ENCODE measurements around the gene SESN1. TPM values are rescaled to one million over a fixed set of nuclear protein-coding genes. Genes with fewer than 3 reads are reported as not detected.

Gene SESN1
- total RNA-seq, 4 donors from 2014 or later = 50.7 to 80.9 (median 61.8) TPM

DNA sequence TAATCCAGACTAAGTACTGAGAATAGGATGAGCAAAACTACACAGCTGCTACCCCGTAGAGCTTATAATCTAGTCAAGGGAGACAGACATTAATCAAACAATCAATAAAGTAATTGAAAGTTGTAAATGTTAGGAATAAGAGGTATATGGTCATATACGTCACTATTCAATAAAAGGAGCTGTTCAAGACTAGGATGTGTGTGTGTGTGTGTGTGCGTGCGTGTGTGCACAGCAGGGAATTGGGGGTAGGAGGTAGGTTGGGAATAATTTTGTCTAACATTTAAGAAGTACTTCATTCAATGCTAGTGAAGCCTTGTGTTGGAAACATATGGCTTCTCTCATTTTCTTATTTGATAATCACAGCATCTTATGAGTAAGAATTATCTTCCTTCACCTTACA lies 41.8 kb downstream of the SESN1 start:
- TF ChIP-seq POLR2A (IDR thresholded peaks at IDR 0.05; ENCODE audit: low read depth) (no peak), EP300 (IDR thresholded peaks at IDR 0.05) (no peak), POLR2AphosphoS5 (IDR thresholded peaks at IDR 0.05) (no peak), CTCF (IDR thresholded peaks at IDR 0.05) (no peak)
- Histone ChIP-seq H3K4me3 (no peak overlapping the region), H3K27ac (replicated peaks in 1 of 4) (no peak overlapping the region), H3K9me3 (no peaks in the 10 kb centered on the region), H3K27me3 (no peaks in the 10 kb centered on the region), H3K4me1 (peaks cover 41 to 78% (median 56%) of the 10 kb centered on the region in 4 donors), H3K36me3 (no peaks in the 10 kb centered on the region)
- no peak for DNase-seq (ENCODE audit: extremely low spot score)
- WGBS = 94% methylated on average over 4 of the region's 4 CpGs
- intact Hi-C loops (cut with DNase I) = no loop called here

DNA sequence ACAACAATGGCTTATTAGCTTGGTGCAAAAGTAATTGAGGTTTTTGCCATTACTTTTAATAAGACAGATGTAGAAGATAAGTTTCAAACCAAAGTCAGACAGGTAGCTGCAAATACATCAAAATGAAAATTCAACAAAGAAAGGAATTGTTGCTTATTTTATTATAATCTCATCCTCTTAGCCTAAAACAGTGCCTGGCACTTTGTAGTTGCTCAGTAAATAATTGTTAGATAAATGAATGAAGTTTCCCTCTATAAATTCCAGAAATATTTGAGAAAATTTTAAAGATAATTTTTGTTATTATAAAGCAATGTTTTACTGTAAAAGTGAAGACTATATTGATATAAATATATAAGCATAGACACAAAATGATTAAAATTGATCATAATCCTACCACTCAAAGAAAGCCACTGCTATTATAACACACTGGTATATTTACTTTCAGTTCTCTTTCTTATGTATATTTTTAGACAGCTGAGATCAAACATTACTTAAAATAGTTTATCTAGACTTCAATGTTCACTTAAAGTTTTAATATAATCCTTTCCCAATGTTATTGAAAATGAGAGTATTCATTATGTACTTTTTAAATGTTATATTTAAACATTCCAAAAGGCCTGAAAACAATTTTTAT lies 42.5 kb downstream of the SESN1 start:
- no peaks in the 10 kb centered on the region for H3K9me3 ChIP-seq
- H3K27ac ChIP-seq (replicated peaks in 1 of 4) = no peak overlapping the region
- DNase-seq (ENCODE audit: extremely low spot score) = no peak
- intact Hi-C loops (cut with DNase I) = no loop called here
- H3K27me3 ChIP-seq = no peaks in the 10 kb centered on the region
- H3K4me3 ChIP-seq = no peak overlapping the region
- TF ChIP-seq EP300 (IDR thresholded peaks at IDR 0.05) = no peak
- no peak for TF ChIP-seq CTCF (IDR thresholded peaks at IDR 0.05)
- TF ChIP-seq POLR2A (IDR thresholded peaks at IDR 0.05; ENCODE audit: low read depth) = no peak
- no peaks in the 10 kb centered on the region for H3K36me3 ChIP-seq
- peaks cover 36 to 70% (median 48%) of the 10 kb centered on the region in 4 donors for H3K4me1 ChIP-seq

GRCh38 chr6:109051301-109052017 lies 43.2 kb downstream of the SESN1 start:
- 100% methylated on average over 1 of the region's 1 CpG for WGBS
- TF ChIP-seq POLR2AphosphoS5 (IDR thresholded peaks at IDR 0.05) (no peak), POLR2A (IDR thresholded peaks at IDR 0.05; ENCODE audit: low read depth) (no peak), CTCF (IDR thresholded peaks at IDR 0.05) (no peak), EP300 (IDR thresholded peaks at IDR 0.05) (no peak)

GRCh38 chr6:109050447-109051102 lies 44.1 kb downstream of the SESN1 start:
- intact Hi-C loops (cut with DNase I) = no loop called here
- DNase-seq (ENCODE audit: extremely low spot score) = no peak
- H3K4me1 ChIP-seq = peaks cover 30 to 55% (median 35%) of the 10 kb centered on the region in 4 donors
- H3K27me3 ChIP-seq = no peaks in the 10 kb centered on the region
- TF ChIP-seq POLR2AphosphoS5 (IDR thresholded peaks at IDR 0.05) = no peak
- TF ChIP-seq POLR2A (IDR thresholded peaks at IDR 0.05; ENCODE audit: low read depth) = no peak
- no peaks in the 10 kb centered on the region for H3K9me3 ChIP-seq
- no peak overlapping the region for H3K4me3 ChIP-seq
- 85% methylated on average over 1 of the region's 1 CpG for WGBS
- H3K27ac ChIP-seq (replicated peaks in 1 of 4) = no peak overlapping the region
- H3K36me3 ChIP-seq = no peaks in the 10 kb centered on the region

More at GRCh38 chr6:109051301-109052017, 43.2 kb downstream of the SESN1 start:
- no peaks in the 10 kb centered on the region for H3K27me3 ChIP-seq
- H3K4me3 ChIP-seq = no peak overlapping the region
- no peak overlapping the region for H3K27ac ChIP-seq (replicated peaks in 1 of 4)
- no peaks in the 10 kb centered on the region for H3K36me3 ChIP-seq
- H3K4me1 ChIP-seq = peaks cover 36 to 64% (median 42%) of the 10 kb centered on the region in 4 donors
- H3K9me3 ChIP-seq = no peaks in the 10 kb centered on the region
- intact Hi-C loops (cut with DNase I) = no loop called here
- no peak for DNase-seq (ENCODE audit: extremely low spot score)

GRCh38 chr6:109050012-109050411 lies 44.6 kb downstream of the SESN1 start:
- intact Hi-C loops (cut with DNase I) = no loop called here

More at GRCh38 chr6:109050012-109050411, 44.6 kb downstream of the SESN1 start:
- DNase-seq (ENCODE audit: extremely low spot score) = no peak
- TF ChIP-seq POLR2AphosphoS5 (IDR thresholded peaks at IDR 0.05) (no peak), CTCF (IDR thresholded peaks at IDR 0.05) (no peak), EP300 (IDR thresholded peaks at IDR 0.05) (no peak), POLR2A (IDR thresholded peaks at IDR 0.05; ENCODE audit: low read depth) (no peak)
- WGBS = 92% methylated on average over 2 of the region's 2 CpGs
- peaks cover 31 to 49% (median 35%) of the 10 kb centered on the region in 4 donors for H3K4me1 ChIP-seq
- H3K4me3 ChIP-seq = no peak overlapping the region
- no peaks in the 10 kb centered on the region for H3K9me3 ChIP-seq
- H3K36me3 ChIP-seq = no peaks in the 10 kb centered on the region
- H3K27ac ChIP-seq (replicated peaks in 1 of 4) = no peak overlapping the region
- no peaks in the 10 kb centered on the region for H3K27me3 ChIP-seq

Measured in esophagus muscularis mucosa (tissue), 4 donors.